Natural killer cell treated with Interleukin-12 subunit alpha and Interleukin-12 subunit beta and Interleukin-15 and Interleukin-18, amount 100 ng/mL, for 72 hours (primary cell): ENCODE measurements around the gene KRTAP20-1. TPM values are rescaled to one million over a fixed set of nuclear protein-coding genes. Genes with fewer than 3 reads are reported as not detected.

Experiments used
- ATAC-seq, 2 donors: fragments of 150-1000 bp; cut with Tn5 transposase in 1 of 2; sonication (Bioruptor Pico), chemical (Tn5 transposase) in 1 of 2; 2 replicates each; pipeline ENCODE4 v1.10.0; 2021
- DNase-seq: peaks from one replicate; pipeline ENCODE4 v3.0.0; 2022; ENCODE audit warnings: low spot score
- H3K27ac Mint-ChIP-seq, 2 donors: 1 replicate in 1 of 2; 2 replicates in 1 of 2; pipeline ENCODE4 v1.8.0; 2022; ENCODE audit warnings: mixed read lengths in 2 of 2, mild to moderate bottlenecking in 1 of 2, moderate library complexity in 1 of 2
- H3K27me3 Mint-ChIP-seq, 2 donors: 1 replicate in 1 of 2; 2 replicates in 1 of 2; pipeline ENCODE4 v1.8.0; 2022; ENCODE audit warnings: mixed read lengths in 2 of 2
- H3K36me3 Mint-ChIP-seq: one replicate; pipeline ENCODE4 v1.8.0; 2022; ENCODE audit warnings: mixed read lengths
- H3K4me1 Mint-ChIP-seq, 2 donors: 1 replicate in 1 of 2; 2 replicates in 1 of 2; pipeline ENCODE4 v1.8.0; 2022; ENCODE audit warnings: low read depth in 2 of 2, mixed read lengths in 2 of 2, mild to moderate bottlenecking in 1 of 2
- H3K4me3 Mint-ChIP-seq: one replicate; pipeline ENCODE4 v1.8.0; 2022; ENCODE audit warnings: mixed read lengths
- H3K9me3 Mint-ChIP-seq: 2 replicates; pipeline ENCODE4 v1.8.0; 2022; ENCODE audit warnings: mixed read lengths
- total RNA-seq, 2 donors: library from RNA; stranded (reverse); gene quantifications; one replicate each; pipeline ENCODE4 v1.2.3, GENCODE V29; 2022

The KRTAP20-1 gene
- total RNA-seq: not detected

- peaks cover 3% of the 10 kb centered on the region for H3K9me3 Mint-ChIP-seq
- ATAC-seq: no peak
These were observed at the start of gene KRTAP20-1 for GRCh38 chr21:30616125-30616524. Gene KRTAP20-1 (plus strand): TSS chr21:30616425. CDS start chr21:30616455, 30 bp downstream.

GRCh38 chr21:30567617-30568016 lies 48.6 kb upstream of the KRTAP20-1 start:
- Mint-ChIP-seq H3K4me1 (no peaks in the 10 kb centered on the region), H3K9me3 (peaks cover 11% of the 10 kb centered on the region), H3K27ac (no peak overlapping the region), H3K4me3 (no peak overlapping the region), H3K36me3 (no peaks in the 10 kb centered on the region), H3K27me3 (no peaks in the 10 kb centered on the region)
- DNase-seq (no peak), ATAC-seq (no peak)

More at GRCh38 chr21:30616125-30616524, at the start of gene KRTAP20-1:
- Mint-ChIP-seq H3K36me3 (no peaks in the 10 kb centered on the region), H3K27me3 (no peaks in the 10 kb centered on the region), H3K4me3 (no peak within 1 kb of the TSS), H3K27ac (no peak within 1 kb of the TSS), H3K4me1 (no peaks in the 10 kb centered on the region)
- DNase-seq: no peak

- DNase-seq (no peak), ATAC-seq (no peak)
- Mint-ChIP-seq H3K4me3 (no peak overlapping the region), H3K36me3 (no peaks in the 10 kb centered on the region), H3K9me3 (peaks cover 7% of the 10 kb centered on the region), H3K4me1 (no peaks in the 10 kb centered on the region), H3K27ac (no peak overlapping the region), H3K27me3 (no peaks in the 10 kb centered on the region)
These were observed 38.5 kb upstream of the KRTAP20-1 start for GRCh38 chr21:30577766-30578165.

GRCh38 chr21:30579346-30579745 lies 36.9 kb upstream of the KRTAP20-1 start:
- Mint-ChIP-seq H3K27ac (no peak overlapping the region), H3K27me3 (no peaks in the 10 kb centered on the region), H3K4me1 (no peaks in the 10 kb centered on the region), H3K36me3 (no peaks in the 10 kb centered on the region), H3K4me3 (no peak overlapping the region), H3K9me3 (peaks cover 8% of the 10 kb centered on the region)
- no peak for ATAC-seq
- no peak for DNase-seq

- no peak overlapping the region for H3K4me3 Mint-ChIP-seq
- ATAC-seq: no peak
- DNase-seq: no peak
- no peaks in the 10 kb centered on the region for H3K27me3 Mint-ChIP-seq
- H3K36me3 Mint-ChIP-seq: no peaks in the 10 kb centered on the region
- H3K27ac Mint-ChIP-seq: no peak overlapping the region
- H3K4me1 Mint-ChIP-seq: no peaks in the 10 kb centered on the region
- H3K9me3 Mint-ChIP-seq: peaks cover 16% of the 10 kb centered on the region
These were observed 36.1 kb upstream of the KRTAP20-1 start for GRCh38 chr21:30580132-30580531.

GRCh38 chr21:30582870-30583269 lies 33.4 kb upstream of the KRTAP20-1 start:
- no peaks in the 10 kb centered on the region for H3K36me3 Mint-ChIP-seq
- H3K27me3 Mint-ChIP-seq: no peaks in the 10 kb centered on the region
- ATAC-seq (no peak), DNase-seq (no peak)
- H3K4me3 Mint-ChIP-seq: no peak overlapping the region
- no peak overlapping the region for H3K27ac Mint-ChIP-seq
- H3K4me1 Mint-ChIP-seq: no peaks in the 10 kb centered on the region
- H3K9me3 Mint-ChIP-seq: peaks cover 13% of the 10 kb centered on the region

- no peaks in the 10 kb centered on the region for H3K27me3 Mint-ChIP-seq
These were observed 25.9 kb upstream of the KRTAP20-1 start, which contains the start of gene KRTAP22-2 for GRCh38 chr21:30590297-30590696. Gene KRTAP22-2 (minus strand): TSS chr21:30590397.

GRCh38 chr21:30592140-30592539 lies 24.1 kb upstream of the KRTAP20-1 start, which contains the start of gene KRTAP6-3:
Gene KRTAP6-3 (plus strand): TSS chr21:30592440. CDS start chr21:30592446, 6 bp downstream.
- Mint-ChIP-seq H3K9me3 (no peaks in the 10 kb centered on the region), H3K4me1 (no peaks in the 10 kb centered on the region), H3K4me3 (no peak within 1 kb of the TSS), H3K27ac (no peak within 1 kb of the TSS), H3K36me3 (no peaks in the 10 kb centered on the region), H3K27me3 (no peaks in the 10 kb centered on the region)
- no peak for DNase-seq
- no peak for ATAC-seq

More at GRCh38 chr21:30590297-30590696, 25.9 kb upstream of the KRTAP20-1 start, which contains the start of gene KRTAP22-2:
- Mint-ChIP-seq H3K9me3 (no peaks in the 10 kb centered on the region), H3K27ac (no peak within 1 kb of the TSS), H3K4me1 (no peaks in the 10 kb centered on the region), H3K36me3 (no peaks in the 10 kb centered on the region), H3K4me3 (no peak within 1 kb of the TSS)
- DNase-seq (no peak), ATAC-seq (no peak)

- DNase-seq (no peak), ATAC-seq (no peak)
- peaks cover 7% of the 10 kb centered on the region for H3K36me3 Mint-ChIP-seq
- peaks cover 5% of the 10 kb centered on the region for H3K9me3 Mint-ChIP-seq
- H3K27ac Mint-ChIP-seq: no peak within 1 kb of the TSS
- no peaks in the 10 kb centered on the region for H3K27me3 Mint-ChIP-seq
- H3K4me1 Mint-ChIP-seq: no peaks in the 10 kb centered on the region
- no peak within 1 kb of the TSS for H3K4me3 Mint-ChIP-seq
These were observed 17.4 kb upstream of the KRTAP20-1 start, which contains the start of gene KRTAP6-2 for GRCh38 chr21:30598802-30599201. Gene KRTAP6-2 (minus strand): TSS chr21:30598902. CDS start chr21:30598874, 28 bp downstream.

- no peaks in the 10 kb centered on the region for H3K4me1 Mint-ChIP-seq
- no peaks in the 10 kb centered on the region for H3K27me3 Mint-ChIP-seq
- peaks cover 7% of the 10 kb centered on the region for H3K36me3 Mint-ChIP-seq
- no peak for DNase-seq
- ATAC-seq: no peak
- H3K4me3 Mint-ChIP-seq: no peak within 1 kb of the TSS
- H3K9me3 Mint-ChIP-seq: peaks cover 10% of the 10 kb centered on the region
- no peak within 1 kb of the TSS for H3K27ac Mint-ChIP-seq
These were observed 15.4 kb upstream of the KRTAP20-1 start, which contains the start of gene KRTAP22-1 for GRCh38 chr21:30600787-30601186. Gene KRTAP22-1 (plus strand): TSS chr21:30601087.

GRCh38 chr21:30605968-30606367 lies 10.3 kb upstream of the KRTAP20-1 start:
- no peak overlapping the region for H3K27ac Mint-ChIP-seq
- H3K9me3 Mint-ChIP-seq: peaks cover 19% of the 10 kb centered on the region
- ATAC-seq (no peak), DNase-seq (no peak)
- peaks cover 7% of the 10 kb centered on the region for H3K36me3 Mint-ChIP-seq
- no peaks in the 10 kb centered on the region for H3K4me1 Mint-ChIP-seq
- H3K4me3 Mint-ChIP-seq: no peak overlapping the region
- no peaks in the 10 kb centered on the region for H3K27me3 Mint-ChIP-seq

- no peaks in the 10 kb centered on the region for H3K4me1 Mint-ChIP-seq
- H3K27ac Mint-ChIP-seq: no peak overlapping the region
- peaks cover 9% of the 10 kb centered on the region for H3K9me3 Mint-ChIP-seq
- H3K27me3 Mint-ChIP-seq: no peaks in the 10 kb centered on the region
- H3K4me3 Mint-ChIP-seq: no peak overlapping the region
- ATAC-seq: no peak
- no peak for DNase-seq
- no peaks in the 10 kb centered on the region for H3K36me3 Mint-ChIP-seq
These were observed 4.1 kb upstream of the KRTAP20-1 start for GRCh38 chr21:30612132-30612531.

GRCh38 chr21:30613836-30614235 lies 2.4 kb upstream of the KRTAP20-1 start, which contains the start of gene KRTAP6-1:
Gene KRTAP6-1 (minus strand): TSS chr21:30613930. CDS start chr21:30613904, 26 bp downstream.
- Mint-ChIP-seq H3K36me3 (no peaks in the 10 kb centered on the region), H3K4me3 (no peak within 1 kb of the TSS), H3K27ac (no peak within 1 kb of the TSS), H3K27me3 (no peaks in the 10 kb centered on the region), H3K9me3 (peaks cover 6% of the 10 kb centered on the region), H3K4me1 (no peaks in the 10 kb centered on the region)
- DNase-seq: no peak
- no peak for ATAC-seq

GRCh38 chr21:30615199-30615598 lies 1.0 kb upstream of the KRTAP20-1 start:
- Mint-ChIP-seq H3K27ac (no peak overlapping the region), H3K4me3 (no peak overlapping the region), H3K4me1 (no peaks in the 10 kb centered on the region), H3K27me3 (no peaks in the 10 kb centered on the region), H3K9me3 (peaks cover 6% of the 10 kb centered on the region), H3K36me3 (no peaks in the 10 kb centered on the region)
- ATAC-seq (no peak), DNase-seq (no peak)

GRCh38 chr21:30620080-30620479 lies 3.9 kb downstream of the KRTAP20-1 start:
- ATAC-seq (no peak), DNase-seq (no peak)
- Mint-ChIP-seq H3K36me3 (no peaks in the 10 kb centered on the region), H3K4me3 (no peak overlapping the region), H3K9me3 (peaks cover 6% of the 10 kb centered on the region), H3K27me3 (no peaks in the 10 kb centered on the region), H3K27ac (no peak overlapping the region), H3K4me1 (no peaks in the 10 kb centered on the region)
